Gastrocnemius medialis (tissue), 4 donors: Measurements from ENCODE around the gene PHKB.

Source experiments
- POLR2A ChIP-seq, 2 donors: fragments of 450-650 bp; IDR thresholded peaks; one replicate each; pipeline ENCODE4 v1.6.1; 2017; ENCODE audit warnings: antibody characterized with exemption in 2 of 2, mild to moderate bottlenecking in 2 of 2, moderate library complexity in 2 of 2
- TF ChIP-seq, protein P1 (sequence below), 5 experiments: fragments of 450-650 bp in 3 of 5; fragments of 200-600 bp in 2 of 5; sonication (generic) in 2 of 5; IDR thresholded peaks in 4 of 5; conservative IDR thresholded peaks in 1 of 5; 1 replicate in 4 of 5; 2 replicates in 1 of 5; pipeline ENCODE4 v1.5.1; 2016 to 2019; ENCODE audit warnings: antibody characterized with exemption in 5 of 5, mild to moderate bottlenecking in 3 of 5, moderate library complexity in 3 of 5

DNA sequence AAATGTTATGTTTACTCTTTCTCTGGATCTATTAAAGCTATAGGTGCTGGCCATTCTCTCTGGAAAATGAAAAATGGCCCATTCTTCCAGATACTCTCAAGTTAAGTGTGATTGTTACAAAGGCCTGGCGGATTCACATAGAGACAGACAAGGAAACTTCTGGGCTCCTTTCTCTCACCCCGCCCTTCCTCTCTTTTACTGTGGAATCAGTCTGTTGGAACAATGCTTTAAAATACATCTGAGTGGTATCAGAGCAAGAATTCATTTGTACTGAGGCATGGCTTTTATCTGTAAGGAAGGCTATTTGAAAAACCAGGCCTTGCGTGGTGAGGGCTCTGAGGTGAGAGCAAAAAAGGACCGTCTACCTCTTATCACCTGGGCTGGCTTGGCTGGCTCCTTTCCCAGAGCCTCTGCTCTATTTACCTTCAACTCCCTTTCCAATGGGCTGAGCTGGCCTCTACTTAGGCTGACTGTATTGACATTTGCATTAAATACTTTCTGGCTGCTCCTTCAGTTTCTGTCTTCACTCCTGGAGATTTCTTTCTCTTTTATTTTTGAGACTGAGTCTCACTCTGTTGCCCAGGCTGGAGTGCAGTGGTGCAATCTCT, 274.0 kb downstream of the PHKB start:
- TF ChIP-seq, protein P1, sequence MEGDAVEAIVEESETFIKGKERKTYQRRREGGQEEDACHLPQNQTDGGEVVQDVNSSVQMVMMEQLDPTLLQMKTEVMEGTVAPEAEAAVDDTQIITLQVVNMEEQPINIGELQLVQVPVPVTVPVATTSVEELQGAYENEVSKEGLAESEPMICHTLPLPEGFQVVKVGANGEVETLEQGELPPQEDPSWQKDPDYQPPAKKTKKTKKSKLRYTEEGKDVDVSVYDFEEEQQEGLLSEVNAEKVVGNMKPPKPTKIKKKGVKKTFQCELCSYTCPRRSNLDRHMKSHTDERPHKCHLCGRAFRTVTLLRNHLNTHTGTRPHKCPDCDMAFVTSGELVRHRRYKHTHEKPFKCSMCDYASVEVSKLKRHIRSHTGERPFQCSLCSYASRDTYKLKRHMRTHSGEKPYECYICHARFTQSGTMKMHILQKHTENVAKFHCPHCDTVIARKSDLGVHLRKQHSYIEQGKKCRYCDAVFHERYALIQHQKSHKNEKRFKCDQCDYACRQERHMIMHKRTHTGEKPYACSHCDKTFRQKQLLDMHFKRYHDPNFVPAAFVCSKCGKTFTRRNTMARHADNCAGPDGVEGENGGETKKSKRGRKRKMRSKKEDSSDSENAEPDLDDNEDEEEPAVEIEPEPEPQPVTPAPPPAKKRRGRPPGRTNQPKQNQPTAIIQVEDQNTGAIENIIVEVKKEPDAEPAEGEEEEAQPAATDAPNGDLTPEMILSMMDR (IDR thresholded peaks at IDR 0.05 in 4 of 5, conservative IDR thresholded peaks at IDR 0.05 in 1 of 5) = no peak
- no peak for TF ChIP-seq POLR2A (IDR thresholded peaks at IDR 0.05)
